HG03097 (cell line): ENCODE results near the gene PLXNA2.

ENCODE experiments used
- ATAC-seq: cut with Tn5 transposase; IDR thresholded peaks from one replicate; pipeline ENCODE4 v1.9.1; 2021; ENCODE audit not compliant: unreplicated experiment, low FRiP score

PLXNA2 gene

GRCh38 chr1:208127284-208127683 is 116.9 kb downstream of the PLXNA2 start:
- ATAC-seq: no peak

- no peak for ATAC-seq
These were observed 118.1 kb downstream of the PLXNA2 start for GRCh38 chr1:208126108-208126507.

- ATAC-seq: no peak
These were observed 121.4 kb downstream of the PLXNA2 start for GRCh38 chr1:208122612-208123358.

- ATAC-seq: no peak
These were observed 122.3 kb downstream of the PLXNA2 start for GRCh38 chr1:208121813-208122364.

GRCh38 chr1:208120431-208120790 is 123.8 kb downstream of the PLXNA2 start:
- no peak for ATAC-seq

- ATAC-seq: no peak
These were observed 125.2 kb downstream of the PLXNA2 start for GRCh38 chr1:208118841-208119606.

GRCh38 chr1:208118306-208118705 is 125.9 kb downstream of the PLXNA2 start:
- no peak for ATAC-seq

GRCh38 chr1:208117826-208118225 is 126.4 kb downstream of the PLXNA2 start:
- no peak for ATAC-seq

- no peak for ATAC-seq
These were observed 126.8 kb downstream of the PLXNA2 start for GRCh38 chr1:208117409-208117808.

GRCh38 chr1:208115924-208116640 is 128.1 kb downstream of the PLXNA2 start:
- no peak for ATAC-seq

GRCh38 chr1:208113011-208113410 is 131.2 kb downstream of the PLXNA2 start:
- no peak for ATAC-seq

- ATAC-seq: no peak
These were observed 131.8 kb downstream of the PLXNA2 start for GRCh38 chr1:208112401-208112800.

- no peak for ATAC-seq
These were observed 132.5 kb downstream of the PLXNA2 start for GRCh38 chr1:208111646-208112190.

- ATAC-seq: no peak
These were observed 133.9 kb downstream of the PLXNA2 start for GRCh38 chr1:208110296-208110695.

GRCh38 chr1:208108646-208109330 is 135.4 kb downstream of the PLXNA2 start:
- no peak for ATAC-seq

- ATAC-seq: no peak
These were observed 136.0 kb downstream of the PLXNA2 start for GRCh38 chr1:208108213-208108608.

- ATAC-seq: no peak
These were observed 136.6 kb downstream of the PLXNA2 start for GRCh38 chr1:208107425-208108212.

GRCh38 chr1:208106218-208106617 is 138.0 kb downstream of the PLXNA2 start:
- no peak for ATAC-seq

GRCh38 chr1:208105756-208106155 is 138.4 kb downstream of the PLXNA2 start:
- ATAC-seq: no peak
